Lung (tissue), 12 donors: ENCODE measurements around the gene FOXP1. TPM values are rescaled to one million over a fixed set of nuclear protein-coding genes. Genes with fewer than 3 reads are reported as not detected.

Experiments
- ATAC-seq: fragments of 200-7000 bp; cut with Tn5 transposase; one replicate; pipeline ENCODE4 v1.9.1; 2020; ENCODE audit warnings: moderate number of reproducible peaks; ENCODE audit not compliant: insufficient read depth, low FRiP score
- DNase-seq, 3 donors: peaks; one replicate each; pipeline ENCODE4 v3.0.0-alpha.2; 2013 to 2017
- H3K27ac ChIP-seq, 2 donors: one replicate each; pipeline ENCODE4 v1.5.1; 2013; ENCODE audit warnings: mild to moderate bottlenecking in 2 of 2, moderate library complexity in 2 of 2, control low read depth in 1 of 2, inconsistent platforms in 1 of 2, low read depth in 1 of 2, low read length in 1 of 2
- H3K27me3 ChIP-seq, 3 donors: one replicate each; pipeline ENCODE4 v1.5.1; 2013; ENCODE audit warnings: low read length in 2 of 3; ENCODE audit not compliant: control insufficient read depth in 3 of 3, insufficient read depth in 3 of 3
- H3K36me3 ChIP-seq, 4 donors: one replicate each; pipeline ENCODE4 v1.5.1; 2013; ENCODE audit warnings: low read length in 4 of 4, mild to moderate bottlenecking in 1 of 4, moderate library complexity in 1 of 4; ENCODE audit not compliant: control insufficient read depth in 4 of 4, insufficient read depth in 4 of 4
- H3K4me1 ChIP-seq, 5 donors: one replicate each; pipeline ENCODE4 v1.5.1; 2013; ENCODE audit warnings: low read length in 5 of 5, mild to moderate bottlenecking in 2 of 5, moderate library complexity in 1 of 5; ENCODE audit not compliant: control insufficient read depth in 5 of 5, insufficient read depth in 5 of 5
- H3K4me3 ChIP-seq: one replicate; pipeline ENCODE4 v1.5.1; 2013; ENCODE audit warnings: mild to moderate bottlenecking, control low read depth, moderate library complexity
- H3K9ac ChIP-seq, 2 donors: one replicate each; pipeline ENCODE4 v1.5.1; 2013; ENCODE audit warnings: low read length in 2 of 2, control low read depth in 1 of 2; ENCODE audit not compliant: insufficient read depth in 1 of 2
- H3K9me3 ChIP-seq, 4 donors: one replicate each; pipeline ENCODE4 v1.5.1; 2013; ENCODE audit warnings: low read length in 3 of 4, mild to moderate bottlenecking in 1 of 4, moderate library complexity in 1 of 4; ENCODE audit not compliant: control insufficient read depth in 4 of 4, insufficient read depth in 3 of 4
- WGBS, 2 donors: extraction: QIAGEN DNeasy Blood & Tissue Kit; methylation state at CpG; one replicate each; pipeline ENCODE4 v1.1.7; 2013; 5-methylcytosine and 5-hydroxymethylcytosine counted together
- polyA plus RNA-seq, 2 donors: library from polyadenylated mRNA; stranded (reverse); fragments of 200-250 nt; gene quantifications; one replicate each; pipeline ENCODE4 v1.2.1, GENCODE V29; 2013
- total RNA-seq, 2 donors: library from RNA; depleted of rRNA in 1 of 2; stranded (reverse); fragments of >200 nt in 1 of 2; gene quantifications; one replicate each; pipeline ENCODE4 v1.2.1, GENCODE V29; 2014 to 2021
- TF ChIP-seq, protein P1 (sequence below): IDR thresholded peaks from 2 replicates; pipeline ENCODE4 v1.5.1; 2012; ENCODE audit warnings: mild to moderate bottlenecking; ENCODE audit errors: control extremely low read depth, extremely low read depth
- donor health status: control.
- donor health status: control.
- donor health status: Bipolar disorder and iron deficiency.
- donor health status: healthy.
- donor health status: DM: yes; HTN: yes; CAD: no.

FOXP1 gene
- total and polyA plus RNA-seq, 4 donors: 13.8 to 287 (median 73.9) TPM

DNA sequence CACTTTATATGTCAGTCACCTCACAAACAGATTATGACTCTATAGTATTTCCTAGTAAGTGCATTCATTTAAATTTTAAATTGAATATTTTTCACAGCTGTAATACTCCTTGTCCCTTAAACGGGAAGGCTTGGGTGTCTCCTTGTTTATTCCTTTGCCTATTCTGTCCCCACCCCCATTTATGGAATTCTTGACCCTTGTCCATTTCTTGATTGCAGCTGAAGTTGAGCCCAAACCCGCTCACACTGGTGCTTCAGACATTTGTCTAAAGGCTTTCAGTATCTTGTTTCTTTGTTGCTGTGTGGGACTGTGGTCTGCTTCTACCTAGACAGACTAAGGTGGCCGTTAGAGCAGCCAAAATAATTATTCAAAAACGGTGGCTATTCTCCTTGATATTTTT, 449.7 kb downstream of the FOXP1 start:
- ATAC-seq: no peak
- Histone ChIP-seq H3K4me1 (peaks cover 7 to 63% (median 17%) of the 10 kb centered on the region in 5 donors), H3K9ac (no peak overlapping the region), H3K4me3 (no peak overlapping the region), H3K27ac (peak overlapping the region in 1 of 2 donors; percentile 29), H3K36me3 (no peaks in the 10 kb centered on the region), H3K27me3 (no peaks in the 10 kb centered on the region), H3K9me3 (no peaks in the 10 kb centered on the region)
- 55 to 77% methylated on average over 4 of the region's 4 CpGs for WGBS, 2 donors
- peak in 1 of 3 donors; percentile 23 for DNase-seq
- TF ChIP-seq, protein P1, sequence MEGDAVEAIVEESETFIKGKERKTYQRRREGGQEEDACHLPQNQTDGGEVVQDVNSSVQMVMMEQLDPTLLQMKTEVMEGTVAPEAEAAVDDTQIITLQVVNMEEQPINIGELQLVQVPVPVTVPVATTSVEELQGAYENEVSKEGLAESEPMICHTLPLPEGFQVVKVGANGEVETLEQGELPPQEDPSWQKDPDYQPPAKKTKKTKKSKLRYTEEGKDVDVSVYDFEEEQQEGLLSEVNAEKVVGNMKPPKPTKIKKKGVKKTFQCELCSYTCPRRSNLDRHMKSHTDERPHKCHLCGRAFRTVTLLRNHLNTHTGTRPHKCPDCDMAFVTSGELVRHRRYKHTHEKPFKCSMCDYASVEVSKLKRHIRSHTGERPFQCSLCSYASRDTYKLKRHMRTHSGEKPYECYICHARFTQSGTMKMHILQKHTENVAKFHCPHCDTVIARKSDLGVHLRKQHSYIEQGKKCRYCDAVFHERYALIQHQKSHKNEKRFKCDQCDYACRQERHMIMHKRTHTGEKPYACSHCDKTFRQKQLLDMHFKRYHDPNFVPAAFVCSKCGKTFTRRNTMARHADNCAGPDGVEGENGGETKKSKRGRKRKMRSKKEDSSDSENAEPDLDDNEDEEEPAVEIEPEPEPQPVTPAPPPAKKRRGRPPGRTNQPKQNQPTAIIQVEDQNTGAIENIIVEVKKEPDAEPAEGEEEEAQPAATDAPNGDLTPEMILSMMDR: no peak

DNA sequence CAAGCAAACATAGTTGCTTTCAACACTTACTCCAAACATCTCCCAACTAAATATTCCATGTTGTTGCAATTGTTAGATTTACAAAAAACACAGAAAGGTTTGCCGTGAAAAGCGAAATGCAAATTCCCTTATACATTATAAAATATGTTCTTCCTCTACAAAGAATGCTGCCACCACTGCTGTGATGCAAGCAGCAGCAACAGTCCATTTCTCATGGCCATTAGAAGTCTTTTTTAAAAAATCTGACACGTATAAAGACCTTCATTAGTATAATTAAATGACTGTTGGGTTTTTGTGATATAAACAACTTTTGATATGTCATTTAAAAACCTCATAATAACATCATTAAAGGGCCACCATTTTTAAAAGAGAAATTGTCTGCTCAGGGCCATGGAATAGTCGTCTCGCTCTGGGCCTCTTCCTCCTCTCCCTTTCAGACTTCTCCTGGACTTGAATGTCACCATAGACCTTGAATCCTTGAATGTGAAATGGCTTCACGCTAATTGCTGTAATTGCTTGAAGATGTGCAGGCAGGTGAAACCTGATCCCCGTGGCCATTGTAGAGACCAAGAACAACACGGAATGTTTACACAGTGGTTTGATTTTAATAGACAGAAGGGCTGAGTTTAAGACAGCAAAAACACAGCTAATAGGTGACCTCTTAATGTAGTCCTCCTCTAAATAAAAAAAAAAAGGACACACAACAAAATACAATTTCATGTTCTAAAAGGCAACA, 450.4 kb downstream of the FOXP1 start:
- no peaks in the 10 kb centered on the region for H3K36me3 ChIP-seq
- peaks cover 7 to 70% (median 23%) of the 10 kb centered on the region in 5 donors for H3K4me1 ChIP-seq
- H3K4me3 ChIP-seq: no peak overlapping the region
- peak overlapping the region in 1 of 2 donors; percentile 67 for H3K27ac ChIP-seq
- TF ChIP-seq, protein P1: no peak
- 80% methylated on average over 8 of the region's 8 CpGs for WGBS, 2 donors
- no peaks in the 10 kb centered on the region for H3K9me3 ChIP-seq
- ATAC-seq (no peak), DNase-seq (peak in 2 of 3 donors; percentile 31 to 41)
- no peaks in the 10 kb centered on the region for H3K27me3 ChIP-seq
- no peak overlapping the region for H3K9ac ChIP-seq

- no peaks in the 10 kb centered on the region for H3K9me3 ChIP-seq
- H3K27ac ChIP-seq: peak overlapping the region; percentile 85 to 92
- TF ChIP-seq, protein P1: no peak
- peak overlapping the region in 1 of 2 donors; percentile 90 for H3K9ac ChIP-seq
- no peaks in the 10 kb centered on the region for H3K36me3 ChIP-seq
- H3K4me1 ChIP-seq: peaks cover 9 to 84% (median 31%) of the 10 kb centered on the region in 5 donors
- H3K27me3 ChIP-seq: no peaks in the 10 kb centered on the region
- no peak overlapping the region for H3K4me3 ChIP-seq
- ATAC-seq (no peak), DNase-seq (peak in 2 of 3 donors; percentile 54 to 57)
- WGBS, 2 donors: 63 to 77% methylated on average over 10 of the region's 10 CpGs
These were observed 451.9 kb downstream of the FOXP1 start for GRCh38 chr3:71131375-71132314.
